Activated CD4-positive, alpha-beta memory T cell treated with anti-CD3 and anti-CD28 coated beads for 36 hours (primary cell): ENCODE data around the gene CELSR3. TPM values are rescaled to one million over a fixed set of nuclear protein-coding genes. Genes with fewer than 3 reads are reported as not detected.

Experiments used
- CTCF ChIA-PET: fragments of 350-600 bp; sonication (Branson Sonifier 250); formaldehyde crosslinking; loops from one replicate; lab custom pipeline; 2021; ENCODE audit warnings: antibody characterized with exemption, inconsistent platforms; lab: Charles Lee
- POLR2A ChIA-PET: fragments of 350-600 bp; sonication (Branson Sonifier 250); formaldehyde crosslinking; loops from one replicate; lab custom pipeline; 2021; ENCODE audit warnings: antibody characterized with exemption; lab: Charles Lee
- DNase-seq: peaks from one replicate; pipeline ENCODE4 v3.0.0-alpha.2; 2020
- H3K27ac Mint-ChIP-seq: one replicate; pipeline ENCODE4 v1.8.0; 2021; ENCODE audit warnings: mixed read lengths
- H3K27me3 Mint-ChIP-seq: one replicate; pipeline ENCODE4 v1.8.0; 2021; ENCODE audit warnings: mixed read lengths
- H3K36me3 Mint-ChIP-seq: one replicate; pipeline ENCODE4 v1.8.0; 2021; ENCODE audit warnings: mixed read lengths
- H3K4me1 Mint-ChIP-seq: one replicate; pipeline ENCODE4 v1.8.0; 2021; ENCODE audit warnings: low read depth, mixed read lengths
- H3K4me3 Mint-ChIP-seq: one replicate; pipeline ENCODE4 v1.8.0; 2021; ENCODE audit warnings: mild to moderate bottlenecking, mixed read lengths
- H3K9me3 Mint-ChIP-seq: one replicate; pipeline ENCODE4 v1.8.0; 2021; ENCODE audit warnings: mixed read lengths
- intact Hi-C: fragments of 100-400 bp; cut with micrococcal nuclease; formaldehyde crosslinking; loops from one replicate; pipeline ENCODE4 v1.15.1; 2023
- total RNA-seq, 2 experiments: library from RNA; stranded (reverse); gene quantifications; one replicate each; pipeline ENCODE4 v1.2.3, GENCODE V29; 2021

Gene CELSR3
- total RNA-seq, 2 experiments from 2014 or later = 6.9 to 7.5 TPM

GRCh38 chr3:48597408-48597800, 65.3 kb downstream of the CELSR3 start:
- CTCF ChIA-PET = interaction anchor here (1.3 kb wide), 2 partner anchors 39 kb away, joined by 3 to 5 read pairs; partner anchors contain the start of gene SLC26A6
- H3K36me3 Mint-ChIP-seq = peaks cover 17% of the 10 kb centered on the region

DNA sequence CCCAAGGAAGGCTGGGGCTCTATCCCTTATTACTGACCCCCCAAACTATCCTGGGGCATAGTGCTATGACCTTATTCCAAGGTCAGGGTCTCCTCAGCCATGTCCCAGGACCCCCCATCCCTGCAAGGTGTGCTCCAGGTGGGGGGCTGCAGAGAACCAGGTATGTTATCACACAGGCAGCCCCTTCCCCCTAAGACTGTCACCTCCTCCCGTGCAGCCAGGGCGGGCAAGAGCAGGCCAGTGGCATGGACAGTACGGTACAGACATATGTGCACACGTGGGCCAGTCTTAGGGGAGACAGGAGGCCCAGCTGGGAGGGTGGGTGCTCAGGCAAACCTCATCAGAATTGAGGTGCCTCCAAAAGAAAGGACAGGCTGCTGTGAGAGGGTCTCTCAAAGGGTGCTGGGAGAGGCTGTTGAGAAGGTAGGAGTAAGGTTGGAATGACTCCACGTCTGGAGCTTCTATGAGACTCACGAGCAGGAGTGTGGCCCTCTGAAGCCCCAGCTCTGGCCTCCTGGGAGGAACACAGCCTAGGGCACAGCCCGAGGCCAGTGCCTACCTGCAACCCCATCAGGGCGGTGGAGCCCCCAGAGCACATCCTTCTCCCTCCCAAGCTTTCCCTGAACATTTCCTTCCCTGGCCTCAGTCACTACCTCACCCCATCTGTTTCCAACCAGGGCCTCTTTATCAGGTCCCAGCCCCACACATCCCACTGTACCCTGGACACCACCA, 65.8 kb downstream of the CELSR3 start:
- H3K4me3 Mint-ChIP-seq = no peak overlapping the region
- no peak overlapping the region for H3K27ac Mint-ChIP-seq
- peaks cover 5% of the 10 kb centered on the region for H3K4me1 Mint-ChIP-seq
- H3K36me3 Mint-ChIP-seq = peaks cover 15% of the 10 kb centered on the region
- CTCF ChIA-PET = interaction anchor here (1.3 kb wide), 2 partner anchors 38 to 39 kb away, joined by 3 to 5 read pairs; partner anchors contain the start of gene SLC26A6
- POLR2A ChIA-PET = interaction anchor here (1.3 kb wide), 1 partner anchor 13 kb away, joined by 3 read pairs; the partner anchor contains the start of gene UQCRC1
- DNase-seq = no peak
- no peaks in the 10 kb centered on the region for H3K9me3 Mint-ChIP-seq
- H3K27me3 Mint-ChIP-seq = peaks cover 19% of the 10 kb centered on the region
- intact Hi-C loops = no loop called here

More at GRCh38 chr3:48597408-48597800, 65.3 kb downstream of the CELSR3 start:
- no peaks in the 10 kb centered on the region for H3K9me3 Mint-ChIP-seq
- intact Hi-C loops = no loop called here
- H3K4me3 Mint-ChIP-seq = no peak overlapping the region
- peaks cover 19% of the 10 kb centered on the region for H3K27me3 Mint-ChIP-seq
- no peak for DNase-seq
- POLR2A ChIA-PET = interaction anchor here (1.3 kb wide), 1 partner anchor 12 kb away, joined by 3 read pairs; the partner anchor contains the start of gene UQCRC1
- H3K4me1 Mint-ChIP-seq = peaks cover 5% of the 10 kb centered on the region
- no peak overlapping the region for H3K27ac Mint-ChIP-seq

- Mint-ChIP-seq H3K9me3 (no peaks in the 10 kb centered on the region), H3K4me3 (no peak overlapping the region), H3K4me1 (peaks cover 5% of the 10 kb centered on the region), H3K36me3 (peaks cover 15% of the 10 kb centered on the region), H3K27ac (no peak overlapping the region), H3K27me3 (peaks cover 20% of the 10 kb centered on the region)
- ChIA-PET CTCF (interaction anchor here (1.3 kb wide), 1 partner anchor 40 kb away, joined by 3 read pairs; the partner anchor contains the start of gene SLC26A6), POLR2A (no interaction called here)
- no peak for DNase-seq
- intact Hi-C loops = no loop called here
Measured at GRCh38 chr3:48596157-48596556, 66.5 kb downstream of the CELSR3 start.

GRCh38 chr3:48595526-48596121, 67.1 kb downstream of the CELSR3 start:
- H3K36me3 Mint-ChIP-seq = peaks cover 12% of the 10 kb centered on the region
- no peaks in the 10 kb centered on the region for H3K9me3 Mint-ChIP-seq
- intact Hi-C loops = no loop called here
- peaks cover 24% of the 10 kb centered on the region for H3K27me3 Mint-ChIP-seq
- no peak overlapping the region for H3K27ac Mint-ChIP-seq
- H3K4me1 Mint-ChIP-seq = peaks cover 5% of the 10 kb centered on the region
- no peak for DNase-seq
- POLR2A ChIA-PET = no interaction called here
- H3K4me3 Mint-ChIP-seq = no peak overlapping the region
- CTCF ChIA-PET = no interaction called here

GRCh38 chr3:48595075-48595525, 67.6 kb downstream of the CELSR3 start, which contains the start of gene COL7A1:
Gene COL7A1, minus strand, starts transcription at chr3:48595329. Its CDS starts 170 bp downstream, at chr3:48595159.
- ChIA-PET CTCF (no interaction called here), POLR2A (no interaction called here)
- Mint-ChIP-seq H3K4me3 (no peak within 1 kb of the TSS), H3K9me3 (no peaks in the 10 kb centered on the region), H3K27me3 (peaks cover 24% of the 10 kb centered on the region), H3K4me1 (peaks cover 5% of the 10 kb centered on the region), H3K36me3 (peaks cover 6% of the 10 kb centered on the region), H3K27ac (no peak within 1 kb of the TSS)
- intact Hi-C loops = no loop called here
- no peak for DNase-seq

GRCh38 chr3:48594417-48595049, 68.2 kb downstream of the CELSR3 start:
- no peak for DNase-seq
- Mint-ChIP-seq H3K4me1 (peaks cover 5% of the 10 kb centered on the region), H3K27ac (no peak overlapping the region), H3K9me3 (no peaks in the 10 kb centered on the region), H3K4me3 (no peak overlapping the region), H3K36me3 (peaks cover 5% of the 10 kb centered on the region), H3K27me3 (peaks cover 29% of the 10 kb centered on the region)
- intact Hi-C loops = no loop called here
- ChIA-PET POLR2A (no interaction called here), CTCF (no interaction called here)

GRCh38 chr3:48593337-48593736, 69.3 kb downstream of the CELSR3 start:
- Mint-ChIP-seq H3K27me3 (peaks cover 36% of the 10 kb centered on the region), H3K9me3 (no peaks in the 10 kb centered on the region), H3K4me3 (no peak overlapping the region), H3K27ac (no peak overlapping the region), H3K4me1 (peaks cover 5% of the 10 kb centered on the region), H3K36me3 (no peaks in the 10 kb centered on the region)
- intact Hi-C loops = no loop called here
- POLR2A ChIA-PET = no interaction called here
- CTCF ChIA-PET = no interaction called here
- no peak for DNase-seq

DNA sequence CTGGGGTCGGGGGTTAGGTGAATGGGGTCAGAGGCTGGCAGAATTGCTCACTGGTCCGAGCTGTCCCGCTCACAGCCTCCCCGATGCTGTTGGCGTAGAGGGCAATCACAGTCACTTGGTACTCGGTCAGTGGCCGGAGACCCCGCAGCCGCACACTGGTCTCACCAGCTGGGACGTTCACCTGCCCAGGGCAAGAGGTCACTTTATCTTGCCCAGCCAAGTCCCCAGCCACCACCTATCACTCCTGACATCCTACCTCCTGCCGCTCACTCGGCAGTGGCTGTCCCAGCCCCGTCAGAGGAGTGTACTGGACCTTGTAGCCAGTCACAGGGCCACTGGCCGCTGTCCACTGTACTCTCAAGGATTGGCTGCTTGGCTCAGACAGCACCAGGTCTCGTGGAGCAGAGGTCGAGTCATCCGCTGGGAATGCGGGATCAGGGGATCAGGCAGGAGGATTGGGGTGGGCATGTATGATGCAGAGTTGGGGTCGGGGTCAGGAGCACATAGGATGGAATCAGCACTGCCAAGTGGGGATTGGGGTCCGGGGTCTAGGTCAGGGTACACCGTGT, 70.1 kb downstream of the CELSR3 start:
- POLR2A ChIA-PET = no interaction called here
- no peaks in the 10 kb centered on the region for H3K36me3 Mint-ChIP-seq
- H3K27ac Mint-ChIP-seq = no peak overlapping the region
- no peak overlapping the region for H3K4me3 Mint-ChIP-seq
- no peak for DNase-seq
- CTCF ChIA-PET = no interaction called here
- intact Hi-C loops = no loop called here
- no peaks in the 10 kb centered on the region for H3K9me3 Mint-ChIP-seq
- peaks cover 5% of the 10 kb centered on the region for H3K4me1 Mint-ChIP-seq
- peaks cover 36% of the 10 kb centered on the region for H3K27me3 Mint-ChIP-seq

DNA sequence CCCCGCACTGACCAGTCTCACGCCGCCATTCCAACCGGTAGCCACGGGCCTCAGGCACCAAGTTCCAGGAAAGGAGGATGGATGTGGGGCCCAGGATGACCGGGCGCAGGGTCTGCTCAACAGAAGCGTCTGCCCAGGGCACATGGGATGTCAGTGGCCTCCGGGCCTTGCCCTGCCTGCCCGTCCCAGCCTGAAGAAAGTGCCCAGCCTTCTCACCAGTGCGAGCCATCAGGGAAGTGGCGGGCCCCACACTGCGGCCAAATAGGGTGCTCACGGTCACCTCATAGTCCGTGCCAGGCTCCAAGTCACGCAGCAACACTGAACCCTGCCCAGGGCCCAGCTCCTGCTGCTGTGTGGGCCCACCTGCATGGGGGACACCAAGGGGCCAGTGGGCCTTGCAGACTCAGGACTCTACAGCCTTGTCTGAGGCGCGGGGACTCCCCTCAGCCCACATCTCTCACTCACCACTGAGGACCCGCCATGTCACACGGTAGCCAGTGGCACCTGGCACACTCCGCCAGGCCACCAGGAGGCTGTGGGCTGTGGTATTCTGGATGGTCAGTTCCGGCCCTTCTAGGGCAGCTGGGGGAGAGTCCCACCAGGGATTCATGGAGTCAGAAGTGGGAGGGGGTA, 70.7 kb downstream of the CELSR3 start:
- CTCF ChIA-PET = no interaction called here
- Mint-ChIP-seq H3K9me3 (no peaks in the 10 kb centered on the region), H3K4me3 (no peak overlapping the region), H3K4me1 (peaks cover 5% of the 10 kb centered on the region), H3K27me3 (peaks cover 36% of the 10 kb centered on the region), H3K36me3 (no peaks in the 10 kb centered on the region), H3K27ac (no peak overlapping the region)
- intact Hi-C loops = no loop called here
- POLR2A ChIA-PET = no interaction called here
- no peak for DNase-seq

- no peak for DNase-seq
- Mint-ChIP-seq H3K27ac (no peak overlapping the region), H3K27me3 (peaks cover 38% of the 10 kb centered on the region), H3K9me3 (no peaks in the 10 kb centered on the region), H3K4me1 (peaks cover 5% of the 10 kb centered on the region), H3K36me3 (no peaks in the 10 kb centered on the region), H3K4me3 (no peak overlapping the region)
- ChIA-PET POLR2A (no interaction called here), CTCF (no interaction called here)
- intact Hi-C loops = no loop called here
Measured at GRCh38 chr3:48591436-48591835, 71.2 kb downstream of the CELSR3 start.

GRCh38 chr3:48588230-48588629, 74.5 kb downstream of the CELSR3 start:
- no peak overlapping the region for H3K4me3 Mint-ChIP-seq
- intact Hi-C loops = no loop called here

More at GRCh38 chr3:48588230-48588629, 74.5 kb downstream of the CELSR3 start:
- Mint-ChIP-seq H3K4me1 (no peaks in the 10 kb centered on the region), H3K9me3 (no peaks in the 10 kb centered on the region), H3K27ac (no peak overlapping the region), H3K27me3 (peaks cover 28% of the 10 kb centered on the region), H3K36me3 (no peaks in the 10 kb centered on the region)
- POLR2A ChIA-PET = no interaction called here
- CTCF ChIA-PET = interaction anchor here (1.1 kb wide), 1 partner anchor 39 kb away, joined by 3 read pairs; no protein-coding TSS in a partner anchor
- no peak for DNase-seq
